Measurements from ENCODE around the gene RNASE12.
"Not testable (repeated sequence)": the region's sequence is repeated elsewhere in the genome, so short reads cannot be mapped to it uniquely, and the experiment has no call there.

Gene RNASE12

GRCh38 chr14:20578784-20579502 is 12.2 kb downstream of the RNASE12 start:
- DNase-seq (ENCODE audit: low read depth): no peak

- DNase-seq (ENCODE audit: low read depth): no peak
These were observed 12.9 kb downstream of the RNASE12 start for GRCh38 chr14:20578325-20578724.

- DNase-seq (ENCODE audit: low read depth): not testable (repeated sequence)
These were observed 18.7 kb downstream of the RNASE12 start for GRCh38 chr14:20572382-20572990.

GRCh38 chr14:20570720-20571119 is 20.5 kb downstream of the RNASE12 start:
- not testable (repeated sequence) for DNase-seq (ENCODE audit: low read depth)

GRCh38 chr14:20569865-20570264 is 21.3 kb downstream of the RNASE12 start:
- DNase-seq (ENCODE audit: low read depth): not testable (repeated sequence)

GRCh38 chr14:20569066-20569465 is 22.1 kb downstream of the RNASE12 start:
- DNase-seq (ENCODE audit: low read depth): no peak

- DNase-seq (ENCODE audit: low read depth): no peak
These were observed 22.8 kb downstream of the RNASE12 start for GRCh38 chr14:20568393-20568792.

GRCh38 chr14:20567199-20567598 is 24.0 kb downstream of the RNASE12 start:
- not testable (repeated sequence) for DNase-seq (ENCODE audit: low read depth)

- DNase-seq (ENCODE audit: low read depth): no peak
These were observed 26.6 kb downstream of the RNASE12 start for GRCh38 chr14:20564501-20564997.

- no peak for DNase-seq (ENCODE audit: low read depth)
These were observed 27.2 kb downstream of the RNASE12 start for GRCh38 chr14:20563971-20564370.

GRCh38 chr14:20560961-20561360 is 30.2 kb downstream of the RNASE12 start, which contains the start of gene RNASE9:
Gene RNASE9, minus strand, starts transcription at chr14:20561047.
- no peak for DNase-seq (ENCODE audit: low read depth)

GRCh38 chr14:20559461-20559904 is 31.7 kb downstream of the RNASE12 start:
- no peak for DNase-seq (ENCODE audit: low read depth)

- DNase-seq (ENCODE audit: low read depth): no peak
These were observed 34.0 kb downstream of the RNASE12 start for GRCh38 chr14:20557212-20557542.

- no peak for DNase-seq (ENCODE audit: low read depth)
These were observed 34.5 kb downstream of the RNASE12 start for GRCh38 chr14:20556500-20557211.

- DNase-seq (ENCODE audit: low read depth): no peak
These were observed 35.3 kb downstream of the RNASE12 start for GRCh38 chr14:20555845-20556244.

GRCh38 chr14:20553024-20553423 is 38.2 kb downstream of the RNASE12 start:
- no peak for DNase-seq (ENCODE audit: low read depth)

- no peak for DNase-seq (ENCODE audit: low read depth)
These were observed 39.6 kb downstream of the RNASE12 start for GRCh38 chr14:20551606-20552005.

GRCh38 chr14:20550926-20551325 is 40.2 kb downstream of the RNASE12 start:
- no peak for DNase-seq (ENCODE audit: low read depth)

- no peak for DNase-seq (ENCODE audit: low read depth)
These were observed 42.6 kb downstream of the RNASE12 start for GRCh38 chr14:20548414-20549158.

- DNase-seq (ENCODE audit: low read depth): no peak
These were observed 44.3 kb downstream of the RNASE12 start for GRCh38 chr14:20546877-20547276.

Data from amniotic epithelial cell (primary cell).